ENCODE measurements around the gene GLYATL3. TPM values are rescaled to one million over a fixed set of nuclear protein-coding genes. Genes with fewer than 3 reads are reported as not detected.

The GLYATL3 gene
- total RNA-seq, 1 donor: not detected

- no peak for TF ChIP-seq CTCF (IDR thresholded peaks at IDR 0.05; ENCODE audit: extremely low read depth, low read depth, low read length)
- Histone ChIP-seq H3K36me3 (ENCODE audit: insufficient read depth, low read length) (no peaks in the 10 kb centered on the region), H3K4me1 (ENCODE audit: insufficient read depth, low read length) (no peaks in the 10 kb centered on the region), H3K27ac (ENCODE audit: low read depth, low read length) (no peak overlapping the region), H3K9me3 (ENCODE audit: low read depth, low read length) (no peaks in the 10 kb centered on the region), H3K79me2 (ENCODE audit: insufficient read depth, low read length) (no peaks in the 10 kb centered on the region), H4K20me1 (ENCODE audit: insufficient read depth, low read length) (no peaks in the 10 kb centered on the region), H3K4me3 (ENCODE audit: insufficient read depth, low read length) (no peak overlapping the region), H2AFZ (ENCODE audit: low read length) (no peak overlapping the region), H3K27me3 (ENCODE audit: insufficient read depth, low read length) (no peaks in the 10 kb centered on the region), H3K4me2 (ENCODE audit: insufficient read depth, low read length) (no peak overlapping the region)
- no peak for DNase-seq (ENCODE audit: insufficient read length, low spot score, missing footprints)
Observed at GRCh38 chr6:49506569-49507111, 6.9 kb downstream of the GLYATL3 start.

DNA sequence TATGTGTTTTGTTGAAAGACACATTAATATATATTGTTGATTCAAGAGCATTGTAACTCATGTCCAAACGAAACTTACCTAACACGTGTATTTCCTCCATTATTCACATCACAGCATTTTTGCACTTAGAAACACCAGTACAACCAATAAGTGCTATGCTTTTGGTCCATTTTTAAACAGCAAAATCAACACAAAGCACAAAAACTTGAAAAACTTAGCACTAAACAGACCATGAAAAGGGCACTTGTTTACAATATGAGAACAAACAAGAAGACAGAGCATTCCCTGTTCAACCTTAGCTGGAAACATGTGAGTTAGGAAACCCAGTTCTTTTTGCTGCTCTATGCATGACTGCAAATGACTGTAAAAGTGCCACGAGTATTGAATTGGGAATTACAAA, 9.6 kb downstream of the GLYATL3 start:
- Histone ChIP-seq H3K79me2 (ENCODE audit: insufficient read depth, low read length) (no peaks in the 10 kb centered on the region), H3K27me3 (ENCODE audit: insufficient read depth, low read length) (no peaks in the 10 kb centered on the region), H3K9me3 (ENCODE audit: low read depth, low read length) (no peaks in the 10 kb centered on the region), H3K4me2 (ENCODE audit: insufficient read depth, low read length) (no peak overlapping the region), H3K4me3 (ENCODE audit: insufficient read depth, low read length) (no peak overlapping the region), H3K27ac (ENCODE audit: low read depth, low read length) (no peak overlapping the region), H4K20me1 (ENCODE audit: insufficient read depth, low read length) (no peaks in the 10 kb centered on the region), H3K4me1 (ENCODE audit: insufficient read depth, low read length) (no peaks in the 10 kb centered on the region), H2AFZ (ENCODE audit: low read length) (no peak overlapping the region), H3K36me3 (ENCODE audit: insufficient read depth, low read length) (no peaks in the 10 kb centered on the region)
- no peak for DNase-seq (ENCODE audit: insufficient read length, low spot score, missing footprints)
- TF ChIP-seq CTCF (IDR thresholded peaks at IDR 0.05; ENCODE audit: extremely low read depth, low read depth, low read length): no peak

DNA sequence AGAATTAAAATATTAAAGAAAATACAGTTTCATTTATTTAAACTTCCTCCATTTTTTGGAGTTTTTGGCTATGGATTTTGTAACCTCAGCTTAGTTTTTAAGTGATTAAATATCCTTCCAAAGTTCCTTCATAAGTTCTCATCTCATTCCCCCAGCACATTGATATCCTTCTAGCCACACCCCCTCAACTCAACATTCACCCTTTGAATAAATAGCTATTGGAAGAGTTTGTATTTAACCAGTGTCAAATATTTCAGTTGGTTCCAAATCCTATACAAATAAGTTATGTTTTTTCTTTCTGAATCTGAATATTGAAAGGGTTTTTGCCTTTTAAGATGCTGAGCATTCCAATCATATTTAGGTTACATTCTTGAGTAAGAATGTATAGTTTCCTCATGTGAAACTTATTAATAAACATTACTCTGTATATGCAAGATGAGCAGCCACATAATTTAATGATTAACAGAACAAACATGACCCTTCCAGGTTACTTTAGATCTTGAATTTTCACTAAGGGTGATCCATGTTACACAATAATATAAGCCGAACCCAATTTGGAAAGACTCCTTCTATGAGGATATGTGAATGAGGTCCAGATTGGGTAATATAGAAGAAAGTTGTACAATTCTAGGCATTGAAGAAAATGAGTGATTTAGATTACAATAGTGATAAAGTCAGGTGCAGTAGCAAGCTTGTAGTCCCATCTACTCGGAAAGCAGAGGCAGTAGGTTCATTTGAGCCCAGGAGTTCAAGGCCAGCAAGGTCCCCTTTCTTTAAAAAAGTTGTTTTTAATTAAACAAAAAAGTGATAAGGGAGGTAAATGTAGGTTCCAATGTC, 13.6 kb downstream of the GLYATL3 start:
- Histone ChIP-seq H3K27ac (ENCODE audit: low read depth, low read length) (no peak overlapping the region), H3K4me3 (ENCODE audit: insufficient read depth, low read length) (no peak overlapping the region), H3K36me3 (ENCODE audit: insufficient read depth, low read length) (no peaks in the 10 kb centered on the region), H2AFZ (ENCODE audit: low read length) (no peak overlapping the region), H4K20me1 (ENCODE audit: insufficient read depth, low read length) (no peaks in the 10 kb centered on the region), H3K4me2 (ENCODE audit: insufficient read depth, low read length) (no peak overlapping the region), H3K27me3 (ENCODE audit: insufficient read depth, low read length) (no peaks in the 10 kb centered on the region), H3K9me3 (ENCODE audit: low read depth, low read length) (no peaks in the 10 kb centered on the region), H3K4me1 (ENCODE audit: insufficient read depth, low read length) (no peaks in the 10 kb centered on the region), H3K79me2 (ENCODE audit: insufficient read depth, low read length) (no peaks in the 10 kb centered on the region)
- no peak for TF ChIP-seq CTCF (IDR thresholded peaks at IDR 0.05; ENCODE audit: extremely low read depth, low read depth, low read length)
- no peak for DNase-seq (ENCODE audit: insufficient read length, low spot score, missing footprints)
